HepG2 (cell line): ENCODE measurements around the gene CRK. TPM values are rescaled to one million over a fixed set of nuclear protein-coding genes. Genes with fewer than 3 reads are reported as not detected.

Experiments
- CEBPG ChIP-seq: IDR thresholded peaks from 2 replicates; pipeline ENCODE4 v1.6.1; 2016
- GTF2F1 ChIP-seq: fragments of 150-350 bp; IDR thresholded peaks from 2 replicates; pipeline ENCODE4 v1.6.1; 2014; ENCODE audit warnings: low read length
- HNRNPH1 ChIP-seq: fragments of 200-400 bp; formaldehyde crosslinking; optimal IDR thresholded peaks from 2 replicates; pipeline ENCODE3; 2017; ENCODE audit warnings: mild to moderate bottlenecking, low read depth, low read length
- MED13 ChIP-seq: sonication (generic); formaldehyde crosslinking; IDR thresholded peaks from 2 replicates; pipeline ENCODE4 v1.5.0; 2020; ENCODE audit warnings: missing genetic modification reagents
- PHF5A ChIP-seq: IDR thresholded peaks from one replicate; pipeline ENCODE4 v1.6.1; 2018; ENCODE audit warnings: low read depth, missing genetic modification reagents; ENCODE audit not compliant: unreplicated experiment
- SP1 ChIP-seq, 2 experiments: fragments of 450-650 bp in 1 of 2; sonication (generic) in 1 of 2; formaldehyde crosslinking in 1 of 2; IDR thresholded peaks; 2 replicates each; pipeline versions ENCODE4 v1.4.0 to v1.6.1; 2016 to 2020; ENCODE audit warnings: missing genetic modification reagents in 1 of 2
- TAF15 ChIP-seq: fragments of 200-400 bp; formaldehyde crosslinking; IDR thresholded peaks from one replicate; pipeline ENCODE4 v1.6.1; 2018; ENCODE audit warnings: mild to moderate bottlenecking, low read depth, low read length; ENCODE audit not compliant: poor library complexity, severe bottlenecking
- THAP11 ChIP-seq: IDR thresholded peaks from 2 replicates; pipeline ENCODE4 v1.6.1; 2016; ENCODE audit warnings: missing biosample characterization, missing genetic modification reagents
- XRCC5 ChIP-seq: fragments of 200-400 bp; formaldehyde crosslinking; optimal IDR thresholded peaks from 2 replicates; pipeline ENCODE3; 2017; ENCODE audit warnings: mild to moderate bottlenecking, low read length
- ZFY ChIP-seq: sonication (generic); formaldehyde crosslinking; IDR thresholded peaks from 2 replicates; pipeline ENCODE4 v1.4.0; 2020; ENCODE audit warnings: missing genetic modification reagents
- ZNF10 ChIP-seq: sonication (generic); formaldehyde crosslinking; IDR thresholded peaks from 2 replicates; pipeline ENCODE4 v1.4.0; 2020; ENCODE audit warnings: mild to moderate bottlenecking, low read depth, missing genetic modification reagents, borderline replicate concordance
- ZNF234 ChIP-seq: sonication (generic); formaldehyde crosslinking; conservative IDR thresholded peaks from 2 replicates; pipeline ENCODE4 v1.5.1; 2020; ENCODE audit warnings: mild to moderate bottlenecking, missing genetic modification reagents
- ZNF484 ChIP-seq: sonication (generic); formaldehyde crosslinking; IDR thresholded peaks from 2 replicates; pipeline ENCODE4 v1.5.1; 2020; ENCODE audit warnings: mild to moderate bottlenecking, low read depth, missing genetic modification reagents, borderline replicate concordance
- polyA plus RNA-seq, 8 experiments: library from polyadenylated mRNA; depleted of rRNA in 3 of 8; stranded (reverse) in 7 of 8; unstranded in 1 of 8; fragments of >200 nt; fragmentation: Illumina TruSeq in 4 of 8; extraction: Trizol in 4 of 8; gene quantifications; 2 replicates each; pipeline versions ENCODE4 v1.2.1 to v1.2.3, GENCODE V29; 2011 to 2016; ENCODE audit warnings: low read depth in 4 of 8, missing spikeins in 1 of 8, mixed read lengths in 1 of 8; ENCODE audit not compliant: insufficient read depth in 1 of 8
- total RNA-seq, 5 experiments: library from RNA; depleted of rRNA; stranded (reverse); fragments of >200 nt; fragmentation: Illumina TruSeq; extraction: Trizol; gene quantifications; 2 replicates each; pipeline ENCODE4 v1.2.3, GENCODE V29; 2016; ENCODE audit warnings: low read depth in 1 of 5
- TF ChIP-seq, protein P1 (sequence below): sonication (generic); formaldehyde crosslinking; IDR thresholded peaks from 2 replicates; pipeline ENCODE4 v1.5.1; 2020; ENCODE audit warnings: missing genetic modification reagents, mild to moderate bottlenecking, borderline replicate concordance
- TF ChIP-seq, protein P2 (sequence below): IDR thresholded peaks from 2 replicates; pipeline ENCODE4 v1.6.1; 2016; ENCODE audit warnings: low read depth, borderline replicate concordance
- TF ChIP-seq, protein P3 (sequence below): sonication (generic); formaldehyde crosslinking; IDR thresholded peaks from 2 replicates; pipeline ENCODE4 v1.4.0; 2020; ENCODE audit warnings: missing genetic modification reagents, borderline replicate concordance
- TF ChIP-seq, protein P4 (sequence below): sonication (generic); formaldehyde crosslinking; IDR thresholded peaks from 2 replicates; pipeline ENCODE4 v1.4.0; 2020; ENCODE audit warnings: missing genetic modification reagents
- TF ChIP-seq, protein P5 (sequence below): sonication (generic); formaldehyde crosslinking; IDR thresholded peaks from 2 replicates; pipeline ENCODE4 v1.8.0; 2022; ENCODE audit warnings: mild to moderate bottlenecking, missing genetic modification reagents

CRK gene
- total and polyA plus RNA-seq, 2 of the 13 experiments (the other 11 are each of a cell fraction or from before 2014, with no cell fraction given) = 47.4 to 54.2 TPM

DNA sequence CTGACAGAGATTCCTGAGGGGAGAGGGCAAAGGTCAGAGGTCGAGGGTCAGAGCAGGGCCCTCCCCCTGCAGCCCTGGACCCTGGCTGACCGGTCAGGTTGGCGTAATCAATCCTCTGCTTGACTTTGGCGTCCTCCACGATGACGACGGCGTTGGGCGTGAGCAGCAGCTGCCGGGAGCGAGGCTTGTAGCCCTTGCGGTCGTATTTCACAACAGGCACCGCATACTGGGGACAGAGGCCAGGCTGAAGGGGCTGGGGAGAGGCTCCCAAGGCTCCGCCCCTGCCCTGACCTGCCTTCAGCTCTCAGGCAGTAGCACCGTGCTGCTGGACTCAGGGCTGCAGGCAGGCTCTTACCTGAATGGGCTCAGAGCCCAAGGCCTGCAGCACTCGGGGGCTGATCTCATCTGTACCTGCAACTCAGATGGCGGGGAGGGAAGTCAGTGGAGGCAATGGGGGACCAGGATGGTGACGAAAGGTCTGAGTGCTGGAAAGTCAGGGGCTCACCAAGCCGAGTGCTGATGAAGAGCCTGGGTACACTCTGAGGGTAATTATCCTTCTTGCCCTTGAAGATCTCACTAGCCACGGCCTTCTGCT lies 12.0 kb upstream of the CRK start (continued):
- TF ChIP-seq, protein P1, sequence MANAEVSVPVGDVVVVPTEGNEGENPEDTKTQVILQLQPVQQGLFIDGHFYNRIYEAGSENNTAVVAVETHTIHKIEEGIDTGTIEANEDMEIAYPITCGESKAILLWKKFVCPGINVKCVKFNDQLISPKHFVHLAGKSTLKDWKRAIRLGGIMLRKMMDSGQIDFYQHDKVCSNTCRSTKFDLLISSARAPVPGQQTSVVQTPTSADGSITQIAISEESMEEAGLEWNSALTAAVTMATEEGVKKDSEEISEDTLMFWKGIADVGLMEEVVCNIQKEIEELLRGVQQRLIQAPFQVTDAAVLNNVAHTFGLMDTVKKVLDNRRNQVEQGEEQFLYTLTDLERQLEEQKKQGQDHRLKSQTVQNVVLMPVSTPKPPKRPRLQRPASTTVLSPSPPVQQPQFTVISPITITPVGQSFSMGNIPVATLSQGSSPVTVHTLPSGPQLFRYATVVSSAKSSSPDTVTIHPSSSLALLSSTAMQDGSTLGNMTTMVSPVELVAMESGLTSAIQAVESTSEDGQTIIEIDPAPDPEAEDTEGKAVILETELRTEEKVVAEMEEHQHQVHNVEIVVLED = peak; percentile 70
- TF ChIP-seq ZNF234 (CRISPR knock-in tag) = no peak
- TF ChIP-seq ZNF484 (CRISPR knock-in tag) = no peak
- no peak for TF ChIP-seq HNRNPH1
- TF ChIP-seq ZFY (CRISPR knock-in tag) = no peak
- TF ChIP-seq, protein P2, sequence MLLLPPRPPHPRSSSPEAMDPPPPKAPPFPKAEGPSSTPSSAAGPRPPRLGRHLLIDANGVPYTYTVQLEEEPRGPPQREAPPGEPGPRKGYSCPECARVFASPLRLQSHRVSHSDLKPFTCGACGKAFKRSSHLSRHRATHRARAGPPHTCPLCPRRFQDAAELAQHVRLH (CRISPR knock-in tag) = no peak
- no peak for TF ChIP-seq TAF15
- TF ChIP-seq, protein P3, sequence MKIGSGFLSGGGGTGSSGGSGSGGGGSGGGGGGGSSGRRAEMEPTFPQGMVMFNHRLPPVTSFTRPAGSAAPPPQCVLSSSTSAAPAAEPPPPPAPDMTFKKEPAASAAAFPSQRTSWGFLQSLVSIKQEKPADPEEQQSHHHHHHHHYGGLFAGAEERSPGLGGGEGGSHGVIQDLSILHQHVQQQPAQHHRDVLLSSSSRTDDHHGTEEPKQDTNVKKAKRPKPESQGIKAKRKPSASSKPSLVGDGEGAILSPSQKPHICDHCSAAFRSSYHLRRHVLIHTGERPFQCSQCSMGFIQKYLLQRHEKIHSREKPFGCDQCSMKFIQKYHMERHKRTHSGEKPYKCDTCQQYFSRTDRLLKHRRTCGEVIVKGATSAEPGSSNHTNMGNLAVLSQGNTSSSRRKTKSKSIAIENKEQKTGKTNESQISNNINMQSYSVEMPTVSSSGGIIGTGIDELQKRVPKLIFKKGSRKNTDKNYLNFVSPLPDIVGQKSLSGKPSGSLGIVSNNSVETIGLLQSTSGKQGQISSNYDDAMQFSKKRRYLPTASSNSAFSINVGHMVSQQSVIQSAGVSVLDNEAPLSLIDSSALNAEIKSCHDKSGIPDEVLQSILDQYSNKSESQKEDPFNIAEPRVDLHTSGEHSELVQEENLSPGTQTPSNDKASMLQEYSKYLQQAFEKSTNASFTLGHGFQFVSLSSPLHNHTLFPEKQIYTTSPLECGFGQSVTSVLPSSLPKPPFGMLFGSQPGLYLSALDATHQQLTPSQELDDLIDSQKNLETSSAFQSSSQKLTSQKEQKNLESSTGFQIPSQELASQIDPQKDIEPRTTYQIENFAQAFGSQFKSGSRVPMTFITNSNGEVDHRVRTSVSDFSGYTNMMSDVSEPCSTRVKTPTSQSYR = peak; percentile 35; the same call in 1 of the 2 replicates
- TF ChIP-seq PHF5A (CRISPR knock-in tag) = no peak
- peak; percentile 95 for TF ChIP-seq CEBPG (CRISPR knock-in tag)
- TF ChIP-seq SP1 (IDR thresholded peaks at IDR 0.05) = no peak
- peak; percentile 79 for TF ChIP-seq SP1 (CRISPR knock-in tag; IDR thresholded peaks at IDR 0.05)
- TF ChIP-seq MED13 = no peak
- TF ChIP-seq THAP11 (CRISPR knock-in tag) = peak; percentile 74
- TF ChIP-seq ZNF10 (CRISPR knock-in tag) = no peak
- peak; percentile 59 for TF ChIP-seq XRCC5
- TF ChIP-seq, protein P4, sequence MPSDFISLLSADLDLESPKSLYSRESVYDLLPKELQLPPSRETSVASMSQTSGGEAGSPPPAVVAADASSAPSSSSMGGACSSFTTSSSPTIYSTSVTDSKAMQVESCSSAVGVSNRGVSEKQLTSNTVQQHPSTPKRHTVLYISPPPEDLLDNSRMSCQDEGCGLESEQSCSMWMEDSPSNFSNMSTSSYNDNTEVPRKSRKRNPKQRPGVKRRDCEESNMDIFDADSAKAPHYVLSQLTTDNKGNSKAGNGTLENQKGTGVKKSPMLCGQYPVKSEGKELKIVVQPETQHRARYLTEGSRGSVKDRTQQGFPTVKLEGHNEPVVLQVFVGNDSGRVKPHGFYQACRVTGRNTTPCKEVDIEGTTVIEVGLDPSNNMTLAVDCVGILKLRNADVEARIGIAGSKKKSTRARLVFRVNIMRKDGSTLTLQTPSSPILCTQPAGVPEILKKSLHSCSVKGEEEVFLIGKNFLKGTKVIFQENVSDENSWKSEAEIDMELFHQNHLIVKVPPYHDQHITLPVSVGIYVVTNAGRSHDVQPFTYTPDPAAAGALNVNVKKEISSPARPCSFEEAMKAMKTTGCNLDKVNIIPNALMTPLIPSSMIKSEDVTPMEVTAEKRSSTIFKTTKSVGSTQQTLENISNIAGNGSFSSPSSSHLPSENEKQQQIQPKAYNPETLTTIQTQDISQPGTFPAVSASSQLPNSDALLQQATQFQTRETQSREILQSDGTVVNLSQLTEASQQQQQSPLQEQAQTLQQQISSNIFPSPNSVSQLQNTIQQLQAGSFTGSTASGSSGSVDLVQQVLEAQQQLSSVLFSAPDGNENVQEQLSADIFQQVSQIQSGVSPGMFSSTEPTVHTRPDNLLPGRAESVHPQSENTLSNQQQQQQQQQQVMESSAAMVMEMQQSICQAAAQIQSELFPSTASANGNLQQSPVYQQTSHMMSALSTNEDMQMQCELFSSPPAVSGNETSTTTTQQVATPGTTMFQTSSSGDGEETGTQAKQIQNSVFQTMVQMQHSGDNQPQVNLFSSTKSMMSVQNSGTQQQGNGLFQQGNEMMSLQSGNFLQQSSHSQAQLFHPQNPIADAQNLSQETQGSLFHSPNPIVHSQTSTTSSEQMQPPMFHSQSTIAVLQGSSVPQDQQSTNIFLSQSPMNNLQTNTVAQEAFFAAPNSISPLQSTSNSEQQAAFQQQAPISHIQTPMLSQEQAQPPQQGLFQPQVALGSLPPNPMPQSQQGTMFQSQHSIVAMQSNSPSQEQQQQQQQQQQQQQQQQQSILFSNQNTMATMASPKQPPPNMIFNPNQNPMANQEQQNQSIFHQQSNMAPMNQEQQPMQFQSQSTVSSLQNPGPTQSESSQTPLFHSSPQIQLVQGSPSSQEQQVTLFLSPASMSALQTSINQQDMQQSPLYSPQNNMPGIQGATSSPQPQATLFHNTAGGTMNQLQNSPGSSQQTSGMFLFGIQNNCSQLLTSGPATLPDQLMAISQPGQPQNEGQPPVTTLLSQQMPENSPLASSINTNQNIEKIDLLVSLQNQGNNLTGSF (CRISPR knock-in tag) = no peak
- TF ChIP-seq, protein P5, sequence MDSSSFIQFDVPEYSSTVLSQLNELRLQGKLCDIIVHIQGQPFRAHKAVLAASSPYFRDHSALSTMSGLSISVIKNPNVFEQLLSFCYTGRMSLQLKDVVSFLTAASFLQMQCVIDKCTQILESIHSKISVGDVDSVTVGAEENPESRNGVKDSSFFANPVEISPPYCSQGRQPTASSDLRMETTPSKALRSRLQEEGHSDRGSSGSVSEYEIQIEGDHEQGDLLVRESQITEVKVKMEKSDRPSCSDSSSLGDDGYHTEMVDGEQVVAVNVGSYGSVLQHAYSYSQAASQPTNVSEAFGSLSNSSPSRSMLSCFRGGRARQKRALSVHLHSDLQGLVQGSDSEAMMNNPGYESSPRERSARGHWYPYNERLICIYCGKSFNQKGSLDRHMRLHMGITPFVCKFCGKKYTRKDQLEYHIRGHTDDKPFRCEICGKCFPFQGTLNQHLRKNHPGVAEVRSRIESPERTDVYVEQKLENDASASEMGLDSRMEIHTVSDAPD (CRISPR knock-in tag) = 0 out of 2 replicates have a peak, but pooled peaks have one; percentile 44
- TF ChIP-seq GTF2F1 = no peak
